ENCODE results near the gene IQUB. TPM values are rescaled to one million over a fixed set of nuclear protein-coding genes. Genes with fewer than 3 reads are reported as not detected.

IQUB gene
- polyA plus RNA-seq, 1 donor (not counting 4 experiments of a cell fraction or from before 2014, with no cell fraction given): 0.04 TPM

GRCh38 chr7:123533929-123534382 is 439 bp downstream of the IQUB start:
- H3K9ac ChIP-seq (ENCODE audit: control insufficient read depth, extremely low read depth, insufficient read depth, low read length): peak overlapping the region; percentile 59
- no peaks in the 10 kb centered on the region for H4K20me1 ChIP-seq (ENCODE audit: control insufficient read depth, extremely low read depth, insufficient read depth, low read length)
- H2AFZ ChIP-seq (ENCODE audit: control insufficient read depth, low read length): peak overlapping the region; percentile 97
- FAIRE-seq: no peak
- H3K79me2 ChIP-seq (ENCODE audit: control insufficient read depth, insufficient read depth, low read length): no peaks in the 10 kb centered on the region
- H3K36me3 ChIP-seq (ENCODE audit: control insufficient read depth in 2 of 2, extremely low read depth in 1 of 2, insufficient read depth in 2 of 2, low read length in 2 of 2): no peaks in the 10 kb centered on the region
- H3K27me3 ChIP-seq (ENCODE audit: control insufficient read depth, extremely low read depth, insufficient read depth, low read length): peaks cover 22% of the 10 kb centered on the region
- dilution Hi-C loops (cut with MboI; ENCODE audit: extremely low pct_ligation_motif_present, low sequenced_read_pairs): no loop called here
- peak overlapping the region; percentile 70 to 84 (median 71) for H3K4me3 ChIP-seq (ENCODE audit: control insufficient read depth in 2 of 3, extremely low read depth in 1 of 3, insufficient read depth in 2 of 3, low read depth in 1 of 3, low read length in 3 of 3)
- peaks cover 20% of the 10 kb centered on the region for H3K4me1 ChIP-seq (ENCODE audit: control insufficient read depth, extremely low read depth, insufficient read depth, low read length)
- H3K9me1 ChIP-seq (ENCODE audit: control insufficient read depth, extremely low read depth, insufficient read depth, low read length): no peaks in the 10 kb centered on the region
- H3K27ac ChIP-seq (ENCODE audit: control insufficient read depth, insufficient read depth, low read length): no peak overlapping the region
- TF ChIP-seq EZH2 (IDR thresholded peaks at IDR 0.05; ENCODE audit: low read length): peak; percentile 81
- TF ChIP-seq, protein P1, sequence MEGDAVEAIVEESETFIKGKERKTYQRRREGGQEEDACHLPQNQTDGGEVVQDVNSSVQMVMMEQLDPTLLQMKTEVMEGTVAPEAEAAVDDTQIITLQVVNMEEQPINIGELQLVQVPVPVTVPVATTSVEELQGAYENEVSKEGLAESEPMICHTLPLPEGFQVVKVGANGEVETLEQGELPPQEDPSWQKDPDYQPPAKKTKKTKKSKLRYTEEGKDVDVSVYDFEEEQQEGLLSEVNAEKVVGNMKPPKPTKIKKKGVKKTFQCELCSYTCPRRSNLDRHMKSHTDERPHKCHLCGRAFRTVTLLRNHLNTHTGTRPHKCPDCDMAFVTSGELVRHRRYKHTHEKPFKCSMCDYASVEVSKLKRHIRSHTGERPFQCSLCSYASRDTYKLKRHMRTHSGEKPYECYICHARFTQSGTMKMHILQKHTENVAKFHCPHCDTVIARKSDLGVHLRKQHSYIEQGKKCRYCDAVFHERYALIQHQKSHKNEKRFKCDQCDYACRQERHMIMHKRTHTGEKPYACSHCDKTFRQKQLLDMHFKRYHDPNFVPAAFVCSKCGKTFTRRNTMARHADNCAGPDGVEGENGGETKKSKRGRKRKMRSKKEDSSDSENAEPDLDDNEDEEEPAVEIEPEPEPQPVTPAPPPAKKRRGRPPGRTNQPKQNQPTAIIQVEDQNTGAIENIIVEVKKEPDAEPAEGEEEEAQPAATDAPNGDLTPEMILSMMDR (optimal IDR thresholded peaks at IDR 0.05 in 1 of 3, IDR thresholded peaks at IDR 0.05 in 1 of 3, conservative IDR thresholded peaks at IDR 0.05 in 1 of 3; ENCODE audit: extremely low read depth in 1 of 3, insufficient read depth in 2 of 3, low read length in 3 of 3): no peak
- H3K4me2 ChIP-seq (ENCODE audit: control insufficient read depth, extremely low read depth, insufficient read depth, low read depth, low read length): peak overlapping the region; percentile 99
- no peaks in the 10 kb centered on the region for H3K9me3 ChIP-seq (ENCODE audit: control insufficient read depth, low read depth, low read length)
- DNase-seq (ENCODE audit: low read depth, low spot score): no peak

DNA sequence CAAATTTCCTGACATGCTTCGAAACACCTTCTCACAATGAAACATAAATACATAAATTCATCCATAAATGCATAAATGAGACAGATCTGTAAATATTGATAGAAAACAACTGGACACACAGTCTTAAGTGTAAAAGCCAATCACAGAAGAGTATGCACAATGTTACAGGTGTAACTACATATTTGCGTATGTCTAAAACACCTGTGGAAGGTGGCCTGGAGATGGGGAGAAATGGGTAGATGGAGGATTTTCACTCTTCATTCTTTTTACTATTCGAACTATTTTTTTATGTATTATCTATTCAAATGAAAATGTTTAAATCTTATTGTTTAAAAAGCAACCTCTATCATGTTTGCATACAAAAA is 860 bp downstream of the IQUB start:
- Histone ChIP-seq H3K4me3 (ENCODE audit: control insufficient read depth in 2 of 3, extremely low read depth in 1 of 3, insufficient read depth in 2 of 3, low read depth in 1 of 3, low read length in 3 of 3) (no peak overlapping the region), H3K27me3 (ENCODE audit: control insufficient read depth, extremely low read depth, insufficient read depth, low read length) (peaks cover 22% of the 10 kb centered on the region), H3K4me1 (ENCODE audit: control insufficient read depth, extremely low read depth, insufficient read depth, low read length) (peaks cover 19% of the 10 kb centered on the region), H3K9ac (ENCODE audit: control insufficient read depth, extremely low read depth, insufficient read depth, low read length) (no peak overlapping the region), H3K4me2 (ENCODE audit: control insufficient read depth, extremely low read depth, insufficient read depth, low read depth, low read length) (peak overlapping the region; percentile 99), H3K27ac (ENCODE audit: control insufficient read depth, insufficient read depth, low read length) (no peak overlapping the region), H2AFZ (ENCODE audit: control insufficient read depth, low read length) (no peak overlapping the region), H4K20me1 (ENCODE audit: control insufficient read depth, extremely low read depth, insufficient read depth, low read length) (no peaks in the 10 kb centered on the region), H3K79me2 (ENCODE audit: control insufficient read depth, insufficient read depth, low read length) (no peaks in the 10 kb centered on the region), H3K9me1 (ENCODE audit: control insufficient read depth, extremely low read depth, insufficient read depth, low read length) (no peaks in the 10 kb centered on the region), H3K36me3 (ENCODE audit: control insufficient read depth in 2 of 2, extremely low read depth in 1 of 2, insufficient read depth in 2 of 2, low read length in 2 of 2) (no peaks in the 10 kb centered on the region), H3K9me3 (ENCODE audit: control insufficient read depth, low read depth, low read length) (no peaks in the 10 kb centered on the region)
- dilution Hi-C loops (cut with MboI; ENCODE audit: extremely low pct_ligation_motif_present, low sequenced_read_pairs): no loop called here
- FAIRE-seq: no peak
- no peak for TF ChIP-seq EZH2 (IDR thresholded peaks at IDR 0.05; ENCODE audit: low read length)
- TF ChIP-seq, protein P1 (optimal IDR thresholded peaks at IDR 0.05 in 1 of 3, IDR thresholded peaks at IDR 0.05 in 1 of 3, conservative IDR thresholded peaks at IDR 0.05 in 1 of 3; ENCODE audit: extremely low read depth in 1 of 3, insufficient read depth in 2 of 3, low read length in 3 of 3): no peak
- no peak for DNase-seq (ENCODE audit: low read depth, low spot score)
